ENCODE data around the gene IMPDH1.

IMPDH1 gene

DNA sequence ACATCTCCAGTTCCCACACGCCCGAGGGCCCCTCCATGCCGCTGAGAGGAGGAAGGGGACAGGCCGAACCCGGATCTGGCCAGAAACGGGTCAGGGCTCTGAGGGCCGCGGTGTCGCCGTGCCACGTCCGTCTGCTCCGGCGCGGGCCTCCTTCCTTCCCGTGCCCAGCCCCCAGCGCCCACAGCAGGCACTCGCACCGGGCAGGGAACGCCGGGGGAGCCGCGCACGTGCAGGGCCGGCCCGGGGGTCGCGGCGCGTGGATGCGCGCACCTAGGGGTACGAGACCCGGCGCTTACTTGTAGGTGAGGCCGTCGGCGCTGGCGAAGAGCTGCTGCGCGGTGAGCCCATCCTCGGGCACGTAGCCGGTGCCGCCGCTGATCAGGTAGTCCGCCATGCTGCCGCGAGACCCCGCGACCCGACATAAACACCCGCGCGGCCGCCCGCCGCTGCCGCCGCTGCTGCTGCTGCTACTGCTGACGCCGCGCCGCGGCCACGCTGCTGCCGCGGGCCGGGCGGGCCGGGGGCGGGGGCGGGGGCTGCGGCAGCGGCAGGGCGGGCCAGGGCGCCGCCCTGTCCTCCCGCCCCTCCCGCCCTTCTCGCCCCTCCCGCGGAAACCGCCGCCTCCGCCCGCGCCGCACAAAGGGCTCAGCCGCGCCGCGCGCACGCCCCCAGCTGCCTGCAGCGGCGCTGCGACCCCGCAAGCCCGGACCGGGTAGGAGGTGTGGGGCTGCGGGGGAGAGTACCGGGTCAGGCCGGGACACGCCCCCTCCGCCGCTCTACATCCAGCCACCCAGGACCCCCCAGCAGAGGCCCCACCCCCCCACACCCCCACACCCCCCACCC, 4.1 kb downstream of the IMPDH1 start:
- DNase-seq (ENCODE audit: low spot score): peak; percentile 32

DNA sequence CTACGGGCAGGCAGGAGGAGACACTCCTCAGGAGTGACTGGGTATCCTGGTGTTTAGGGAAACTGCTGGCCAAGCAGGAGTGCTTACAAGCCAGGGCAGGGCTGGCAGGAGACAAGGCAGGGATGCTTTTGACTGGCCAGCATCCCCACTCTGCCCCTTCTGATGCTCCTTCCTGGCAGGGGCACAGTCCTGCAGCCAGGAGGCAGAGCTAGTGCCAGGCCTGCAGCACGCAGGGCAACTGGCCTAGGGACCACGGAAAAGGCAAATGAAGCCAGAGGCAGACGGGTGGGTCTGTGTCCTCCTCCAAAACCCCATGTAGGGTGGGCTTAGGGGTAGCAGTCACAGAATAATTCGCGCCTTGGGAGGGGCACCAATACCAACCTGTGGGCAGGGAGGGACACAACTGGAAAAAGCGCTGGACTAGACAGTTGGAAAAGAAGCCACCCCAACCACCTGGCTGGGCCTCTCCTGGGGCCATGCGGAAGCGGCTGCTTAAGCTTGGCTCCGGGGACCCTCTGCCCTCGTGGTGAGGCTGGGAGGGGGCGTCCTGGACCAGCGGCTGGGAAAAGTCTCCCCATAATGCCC, 4.8 kb downstream of the IMPDH1 start:
- DNase-seq (ENCODE audit: low spot score): no peak

DNA sequence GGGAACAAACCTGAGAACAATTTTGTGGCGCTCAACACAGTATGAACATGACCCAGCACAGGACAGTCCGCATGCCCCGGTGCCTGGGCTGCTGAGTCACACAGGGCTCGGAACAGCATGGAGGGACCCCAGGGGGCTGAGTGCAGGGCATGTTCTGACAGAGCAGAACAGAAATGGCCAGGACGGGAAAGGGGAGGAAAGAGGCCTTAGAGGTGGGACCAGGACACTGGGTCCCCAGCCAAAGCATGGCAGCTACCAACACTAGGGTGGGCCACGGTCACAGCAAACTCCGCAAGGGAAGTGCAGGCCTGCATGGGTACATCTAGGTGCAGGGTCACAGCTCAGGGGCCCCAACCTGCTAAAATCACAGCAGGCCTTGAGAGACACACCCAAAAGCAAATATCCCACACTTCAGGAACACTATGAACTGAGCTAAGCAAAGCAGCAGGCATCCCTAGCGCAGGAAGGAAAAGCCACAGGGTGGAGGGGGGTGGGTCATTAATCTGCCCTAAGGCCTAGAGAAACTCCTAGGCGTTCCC, 5.6 kb downstream of the IMPDH1 start:
- DNase-seq (ENCODE audit: low spot score): no peak

DNA sequence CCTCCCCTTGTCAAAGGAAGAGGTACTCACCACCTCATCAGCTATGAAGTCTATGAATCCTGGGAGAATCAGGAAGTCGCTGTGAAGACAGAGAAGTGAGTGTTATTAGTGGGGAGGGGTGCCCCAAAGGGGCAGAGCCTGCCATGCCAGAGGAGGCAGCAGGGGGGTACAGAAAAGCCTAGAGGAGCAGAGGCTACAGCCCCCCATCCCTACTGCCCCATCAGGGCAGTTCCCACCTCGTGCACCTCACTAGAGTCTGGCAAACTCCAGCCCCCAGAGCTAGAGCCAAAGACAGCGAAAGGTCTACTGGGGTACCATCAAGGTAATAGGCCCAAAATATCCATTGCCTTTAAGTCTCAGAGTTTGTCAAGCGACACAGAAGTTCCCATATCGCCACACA, 6.1 kb downstream of the IMPDH1 start:
- no peak for DNase-seq (ENCODE audit: low spot score)

DNA sequence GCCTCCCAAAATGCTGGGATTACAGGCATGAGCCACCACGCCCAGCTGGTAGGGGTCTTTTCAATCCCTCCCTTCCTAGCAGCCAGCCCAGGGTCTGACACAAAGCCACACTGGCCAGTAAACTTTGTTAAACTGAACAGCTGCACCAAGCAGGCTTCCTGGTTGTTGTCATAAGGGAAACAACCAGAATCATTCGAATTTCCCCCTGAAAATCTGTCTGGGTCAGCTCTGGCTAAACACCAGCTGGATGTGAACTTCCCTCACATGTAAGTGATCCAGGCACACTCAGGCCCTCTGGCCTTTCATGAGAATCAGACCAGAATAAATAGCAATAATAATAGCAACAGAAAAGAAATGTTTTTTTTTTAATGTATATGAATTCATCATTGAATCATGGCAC, 7.4 kb downstream of the IMPDH1 start:
- no peak for DNase-seq (ENCODE audit: low spot score)

DNA sequence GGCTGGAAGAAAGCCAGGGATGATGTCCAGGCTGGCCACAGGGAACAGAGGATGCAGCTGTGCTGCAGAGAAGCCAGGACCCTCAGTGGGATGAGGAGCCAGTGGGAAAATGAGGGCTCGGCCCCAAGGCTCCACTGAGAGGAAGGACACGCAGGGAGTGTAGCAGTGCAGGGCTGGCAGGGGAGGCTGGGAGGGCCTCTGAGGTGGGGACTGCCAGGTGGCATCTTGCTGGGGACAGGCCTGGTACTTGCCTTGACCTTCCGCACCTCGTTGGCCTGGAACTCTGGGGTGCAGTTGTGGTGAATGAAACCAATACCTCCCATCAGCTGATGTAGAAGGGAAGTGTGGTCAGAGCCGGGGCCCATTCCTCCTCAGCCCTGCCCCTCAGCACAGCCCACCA, 9.2 kb downstream of the IMPDH1 start:
- DNase-seq (ENCODE audit: low spot score): no peak

DNA sequence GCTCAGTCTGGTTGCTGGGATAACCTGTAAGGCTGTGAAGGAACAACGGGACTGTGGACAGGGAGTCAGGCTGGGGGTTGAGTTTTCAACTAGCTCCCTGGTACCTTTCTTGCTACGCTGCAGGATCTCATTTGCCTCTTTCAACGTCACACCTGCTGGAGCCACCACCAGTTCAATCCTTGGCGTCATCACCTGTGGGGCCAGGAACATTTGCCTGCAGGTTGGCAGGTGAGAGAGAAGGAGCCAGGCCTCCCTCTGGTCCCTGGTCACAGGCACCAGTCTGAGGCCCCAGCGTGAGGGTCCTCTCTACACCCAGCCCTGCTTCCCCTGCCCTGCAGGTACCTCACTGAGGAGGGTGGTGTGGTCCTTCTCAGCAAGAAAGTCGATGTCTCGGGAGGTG, 9.8 kb downstream of the IMPDH1 start:
- no peak for DNase-seq (ENCODE audit: low spot score)

DNA sequence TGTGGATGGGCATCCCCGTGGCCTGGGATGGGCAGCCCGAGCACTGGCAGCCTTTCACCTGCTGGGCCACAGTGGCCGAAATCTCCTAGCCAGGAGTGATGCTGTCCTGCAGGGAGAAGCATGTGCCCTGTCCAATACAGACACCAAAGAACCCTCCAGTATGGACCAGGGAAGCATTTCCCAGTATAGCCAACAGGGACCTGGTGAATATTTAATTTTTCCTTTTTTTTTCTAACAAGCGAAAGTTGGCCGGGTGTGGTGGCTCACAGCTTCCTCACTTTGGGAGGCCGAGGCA, 11.0 kb downstream of the IMPDH1 start:
- DNase-seq (ENCODE audit: low spot score): no peak

DNA sequence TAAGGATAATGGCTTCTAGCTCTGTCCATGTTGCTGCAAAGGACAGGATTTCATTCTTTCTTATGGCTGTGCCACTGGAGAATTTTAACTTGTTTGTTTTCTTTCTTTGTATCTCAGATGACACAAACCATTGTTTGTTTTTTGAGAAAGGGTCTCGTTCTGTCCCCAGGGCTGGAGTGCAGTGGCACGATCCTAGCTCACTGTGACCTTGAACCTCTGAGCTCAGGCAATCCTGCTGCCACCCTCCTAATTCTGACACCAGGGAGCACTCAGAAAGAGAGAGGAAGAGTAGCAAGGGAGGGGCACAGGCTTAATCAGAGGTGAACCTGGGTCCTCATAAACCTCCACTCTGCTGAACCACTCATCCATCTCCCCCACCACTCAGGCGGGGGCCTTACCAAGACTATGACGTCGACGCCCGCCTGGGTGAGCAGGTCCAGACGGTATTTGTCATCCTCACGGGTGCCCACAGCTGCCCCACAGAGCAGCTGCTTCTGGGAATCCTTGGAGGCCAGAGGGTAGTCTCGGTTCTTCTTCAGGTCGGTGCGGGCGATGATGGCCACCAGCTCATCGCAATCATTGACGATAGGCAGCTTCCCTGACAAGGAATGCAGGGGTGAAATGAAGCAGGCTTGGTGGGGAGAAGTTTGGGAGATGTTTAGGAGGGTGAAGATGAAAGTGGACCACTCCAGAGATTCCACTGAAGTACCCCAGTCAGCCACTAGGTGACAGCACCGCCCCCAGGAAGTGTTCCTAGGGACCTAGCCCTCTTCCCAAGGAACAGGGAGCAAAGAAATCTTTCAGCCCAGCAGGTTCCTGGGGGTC, 11.6 kb downstream of the IMPDH1 start:
- peak; percentile 49 for DNase-seq (ENCODE audit: low spot score)

DNA sequence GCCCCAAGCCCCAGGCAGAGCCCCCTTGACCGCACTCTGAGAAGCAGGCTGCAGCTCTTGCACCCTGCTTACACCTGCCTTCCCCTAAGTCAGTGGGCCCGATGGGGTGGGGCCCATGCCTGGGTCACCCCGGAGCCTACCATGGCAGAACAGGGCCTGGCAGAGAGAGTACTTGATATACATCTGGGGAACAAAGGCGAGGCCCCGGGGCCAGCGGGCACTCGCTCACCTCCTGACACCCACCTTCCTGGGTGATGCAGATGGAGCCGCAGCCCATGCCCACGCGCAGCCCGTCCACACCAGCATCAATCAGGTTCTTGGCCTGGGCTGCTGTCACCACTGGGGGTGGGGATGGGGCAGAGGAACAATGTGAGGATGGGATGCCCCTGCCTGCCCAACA, 13.4 kb downstream of the IMPDH1 start:
- no peak for DNase-seq (ENCODE audit: low spot score)

DNA sequence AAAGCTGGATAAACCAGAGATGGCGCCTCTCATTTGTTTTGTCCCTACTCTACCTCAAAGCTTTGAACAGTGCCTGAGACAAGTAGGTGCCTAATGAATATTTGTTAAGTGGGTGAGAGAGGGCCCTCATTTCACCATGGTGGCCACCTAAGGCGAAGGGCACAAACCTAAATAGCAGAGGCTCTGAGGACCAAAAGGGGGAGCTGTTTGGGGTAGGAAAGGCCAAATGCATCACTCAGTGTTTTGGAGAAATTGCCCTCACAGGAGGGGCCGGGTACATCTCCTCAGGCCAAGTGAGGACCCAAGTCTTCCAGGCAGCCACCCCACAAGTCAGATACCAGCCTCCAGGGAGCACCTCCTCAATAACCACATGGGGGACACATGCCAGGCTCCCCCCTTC, 14.0 kb downstream of the IMPDH1 start:
- DNase-seq (ENCODE audit: low spot score): no peak

DNA sequence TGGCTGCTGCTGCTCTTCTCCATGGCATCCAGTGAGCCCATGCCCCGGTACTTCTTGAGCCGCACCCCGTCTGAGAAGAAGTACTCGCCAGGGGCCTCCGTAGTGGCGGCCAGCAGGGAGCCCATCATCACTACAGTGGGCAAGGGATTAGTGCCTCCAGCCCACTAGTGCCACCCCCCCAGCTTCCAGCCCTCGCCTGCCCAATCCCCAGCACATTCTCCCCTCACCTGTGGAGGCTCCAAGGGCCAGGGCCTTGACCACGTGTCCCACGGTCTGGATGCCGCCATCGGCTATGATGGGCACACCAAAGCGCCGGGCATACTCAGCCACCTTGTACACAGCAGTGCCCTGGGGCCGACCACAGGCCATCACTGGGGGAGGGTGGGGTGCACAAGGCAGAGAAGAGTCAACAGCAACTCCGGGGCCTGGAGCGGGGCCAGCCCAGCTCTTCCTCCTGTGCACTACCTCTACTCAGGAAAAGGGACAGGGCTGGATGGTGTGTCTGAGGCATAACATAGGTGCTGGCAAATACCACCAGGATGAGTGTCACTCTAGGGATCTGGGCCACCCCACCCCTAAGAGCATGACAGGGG, 14.8 kb downstream of the IMPDH1 start:
- no peak for DNase-seq (ENCODE audit: low spot score)

DNA sequence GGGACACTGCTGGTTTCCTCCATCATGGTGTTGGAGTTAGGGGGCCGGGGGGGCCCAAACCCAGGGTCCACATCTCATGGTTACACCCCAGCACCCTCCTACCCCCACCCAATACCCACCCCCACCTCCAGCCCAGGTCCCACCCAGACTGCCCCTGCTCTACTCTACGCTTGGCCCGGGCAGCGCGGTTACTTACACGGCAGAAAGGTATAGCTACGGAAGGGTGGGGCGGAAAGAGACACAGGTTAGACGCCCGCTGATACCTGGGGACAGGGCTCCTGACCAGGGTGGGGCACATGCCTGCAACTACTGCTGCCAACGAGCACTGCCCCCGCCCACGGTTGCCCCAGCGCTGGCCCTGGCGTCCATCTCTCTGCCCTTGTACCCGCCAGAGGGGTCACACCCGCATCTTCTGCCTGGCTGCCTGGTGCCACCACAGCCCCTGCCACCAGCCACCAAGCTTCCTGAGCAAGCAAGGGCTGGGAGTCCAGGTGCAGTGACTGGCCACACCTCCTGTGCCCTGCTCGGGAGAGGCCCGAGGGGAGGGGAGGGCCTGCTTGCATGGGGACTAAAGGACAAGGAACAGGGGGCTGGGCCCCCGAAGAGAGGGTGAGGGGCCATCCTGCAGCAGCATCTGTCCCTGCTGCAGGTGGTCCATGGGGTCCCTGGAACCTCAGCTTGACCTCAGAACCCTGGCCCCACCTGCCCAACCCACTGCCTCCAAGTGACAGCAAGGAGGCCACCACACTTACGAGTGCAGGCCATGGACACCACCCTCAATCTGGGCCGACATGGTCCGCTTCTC, 16.1 kb downstream of the IMPDH1 start:
- no peak for DNase-seq (ENCODE audit: low spot score)

DNA sequence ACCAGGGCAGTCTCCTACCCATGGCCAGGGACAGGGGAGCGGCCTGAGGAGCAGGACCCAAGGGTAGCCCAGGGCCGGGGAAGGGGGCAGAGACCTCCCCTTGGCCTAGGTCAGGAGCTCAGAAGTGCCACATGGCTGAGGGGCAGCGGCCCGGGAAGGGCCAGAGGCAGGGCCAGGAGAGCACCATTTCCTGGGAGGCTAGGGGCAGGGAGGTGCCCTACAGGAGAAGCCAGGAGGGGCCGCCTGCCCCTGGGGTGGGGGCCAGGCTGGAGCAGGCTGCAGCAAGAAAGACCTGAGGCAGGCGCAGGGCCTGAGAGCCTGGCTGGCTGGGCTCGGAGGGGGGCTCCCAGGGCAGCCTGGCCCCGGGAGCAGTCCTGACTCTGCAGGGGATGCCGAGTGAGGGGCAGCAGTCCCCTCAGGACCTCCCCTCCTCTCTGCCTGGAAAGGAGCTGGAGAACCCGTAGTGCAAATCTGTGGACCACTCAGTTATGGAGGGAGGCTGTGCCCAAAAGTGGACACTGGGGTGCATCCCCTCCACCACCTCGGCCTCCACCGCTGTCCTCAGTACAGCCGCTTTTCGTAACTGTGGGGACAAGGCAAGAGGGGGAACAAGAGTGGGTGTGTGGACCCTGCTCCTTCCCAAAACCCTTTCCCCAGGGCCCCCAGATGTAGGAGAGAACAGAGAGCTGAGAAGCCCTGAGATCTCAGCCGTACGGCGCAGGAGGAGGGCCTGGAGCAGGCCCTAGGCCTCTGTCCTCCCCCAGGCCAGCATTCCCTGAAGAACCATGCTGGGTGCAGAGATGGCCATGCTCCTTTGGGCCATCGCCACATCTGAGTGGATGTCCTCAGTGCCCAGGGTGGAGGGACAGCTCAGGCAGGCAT, 17.1 kb downstream of the IMPDH1 start:
- DNase-seq (ENCODE audit: low spot score): no peak

DNA sequence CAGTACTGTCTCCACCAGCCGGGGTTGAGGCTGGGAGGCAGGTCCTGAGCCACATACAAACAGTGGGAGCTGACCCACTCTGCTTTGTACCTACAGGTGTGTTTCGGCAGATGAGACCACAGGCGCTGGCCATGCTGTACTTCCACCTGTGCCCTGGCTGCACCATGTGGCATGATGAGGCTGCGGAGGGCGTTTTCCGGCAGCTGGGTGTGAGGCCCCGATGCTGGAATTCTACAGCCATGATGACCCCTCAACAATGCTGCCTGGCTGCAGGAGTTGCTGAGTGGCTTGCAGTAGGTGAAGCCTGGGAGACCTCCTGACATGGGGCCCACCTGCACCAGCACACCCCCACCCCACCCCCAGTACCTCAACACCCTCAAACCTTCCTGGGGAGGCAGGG, 18.0 kb downstream of the IMPDH1 start:
- DNase-seq (ENCODE audit: low spot score): no peak

DNA sequence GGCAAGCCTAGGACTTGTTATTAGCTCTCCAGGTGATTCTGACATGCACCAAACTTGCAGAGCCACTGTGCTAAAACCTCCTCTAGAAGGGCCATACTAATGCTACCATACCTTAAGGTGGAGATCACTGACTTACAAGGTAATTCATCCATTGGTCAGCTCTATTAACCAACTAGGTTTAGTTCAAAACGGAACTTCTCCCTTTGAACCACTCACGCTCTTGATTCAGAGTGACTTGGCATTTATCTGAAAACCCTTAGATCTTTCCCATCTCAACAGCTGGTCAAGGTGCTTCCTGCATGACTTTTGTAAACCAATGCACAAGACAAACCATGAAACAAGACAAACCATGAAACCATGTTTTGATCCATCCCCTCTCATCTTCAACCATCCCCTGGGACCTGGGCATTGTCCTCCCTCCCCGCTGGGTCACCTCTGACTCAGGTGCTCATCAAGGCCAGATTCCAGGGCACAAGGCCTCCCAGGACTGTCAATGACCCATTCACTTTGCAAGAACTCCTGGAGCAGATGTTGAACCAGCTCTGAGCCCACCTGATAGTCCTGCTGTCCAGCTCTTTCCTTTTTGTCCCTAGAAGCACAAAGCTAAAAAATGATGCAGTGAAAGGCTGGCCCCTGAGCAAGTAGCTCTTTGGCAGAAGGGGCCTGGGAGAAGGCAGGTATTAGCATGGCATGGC, 18.8 kb downstream of the IMPDH1 start:
- no peak for DNase-seq (ENCODE audit: low spot score)

DNA sequence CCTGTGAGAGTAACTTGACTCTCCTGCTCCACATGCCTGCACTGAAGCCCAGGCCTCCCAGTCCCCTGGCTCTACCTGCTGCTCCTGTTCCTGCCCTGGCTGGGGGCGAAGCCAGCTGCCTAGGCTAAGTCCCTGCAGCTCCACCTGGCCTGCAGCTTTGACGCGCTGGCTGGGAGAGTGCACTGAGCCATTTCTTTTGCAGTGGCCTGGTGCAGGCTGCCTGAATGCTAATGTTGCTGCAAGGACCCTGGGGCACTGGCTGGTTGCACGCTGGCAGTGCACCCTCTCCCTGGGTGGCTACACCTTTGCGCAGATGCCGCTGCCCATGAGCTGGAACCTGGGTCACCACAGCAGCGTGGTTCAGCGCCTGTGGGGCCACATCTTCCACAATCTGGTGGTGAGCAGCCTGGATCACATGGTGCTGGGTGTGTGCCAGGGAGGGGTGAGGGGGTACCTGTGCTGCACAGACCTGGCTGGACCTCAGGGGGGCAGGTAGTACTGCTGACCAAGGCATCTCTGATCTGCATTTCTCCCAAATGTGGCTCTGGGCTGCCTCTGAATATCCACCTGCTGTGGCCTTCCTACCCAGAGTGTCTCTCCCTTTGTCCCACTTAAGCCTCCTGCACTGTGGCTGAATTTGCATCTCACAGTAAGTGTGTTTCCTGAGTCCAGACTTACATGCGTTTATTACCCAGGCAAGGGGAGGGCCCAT, 20.0 kb downstream of the IMPDH1 start:
- DNase-seq (ENCODE audit: low spot score): no peak

DNA sequence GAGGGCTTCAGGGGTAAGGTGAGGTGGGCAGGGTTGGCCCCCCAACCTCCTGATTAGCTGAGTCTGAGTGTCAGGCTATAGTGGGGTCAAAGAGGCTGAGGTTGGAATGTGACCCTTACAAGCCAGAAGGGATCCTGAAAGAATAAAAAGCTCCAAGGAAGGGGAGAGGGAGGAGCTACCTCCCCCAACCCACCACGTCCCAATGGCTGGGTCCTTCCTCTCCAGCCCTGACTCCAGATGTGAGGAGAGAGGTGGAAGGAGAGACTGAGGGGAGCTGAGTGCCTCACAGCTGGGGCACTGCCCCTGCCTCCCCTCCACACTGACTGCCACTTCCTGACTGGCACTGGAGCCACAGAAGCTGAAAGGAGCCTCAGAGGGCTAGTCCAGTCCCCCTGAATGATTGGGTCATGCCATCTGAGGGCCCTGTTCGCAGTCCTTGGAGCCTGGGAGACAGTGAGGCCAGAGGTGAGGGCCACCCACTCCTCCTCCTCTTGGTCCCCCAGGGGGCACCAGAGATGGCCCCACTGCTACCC, 20.6 kb downstream of the IMPDH1 start:
- no peak for DNase-seq (ENCODE audit: low spot score)

DNA sequence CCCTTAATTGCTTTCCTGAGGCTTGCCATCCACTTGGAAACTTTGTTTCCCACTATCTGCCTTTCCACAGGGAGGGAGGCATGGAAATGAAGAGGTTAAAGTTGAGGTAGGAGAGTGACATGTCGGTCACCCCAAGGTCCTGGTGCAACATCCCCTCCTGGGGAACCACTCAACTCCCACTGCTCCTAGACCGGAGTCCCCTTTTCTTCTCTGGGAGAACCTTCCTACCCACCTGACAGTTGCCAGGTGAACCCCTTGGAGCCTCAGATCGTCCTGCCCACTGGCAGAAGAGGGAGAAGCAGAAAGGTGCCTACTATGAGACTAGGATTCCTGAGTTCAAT, 21.7 kb downstream of the IMPDH1 start:
- no peak for DNase-seq (ENCODE audit: low spot score)

Data from hematopoietic multipotent progenitor cell treated with erythropoietin and hydrocortisone succinate and interleukin-3 and kit ligand, for 15 days (in vitro differentiated cells).